Colon (tissue), 2 donors: ENCODE results near the gene CD9.
"Not testable (repeated sequence)": the region's sequence is repeated elsewhere in the genome, so short reads cannot be mapped to it uniquely, and the experiment has no call there.

Experiments used
- FAIRE-seq: peaks from 2 replicates; lab custom pipeline; 2012; peaks lifted over from hg19 to GRCh38; lab: Jason Lieb, UNC
- donor health status: control.
- donor health status: control.

CD9 gene

DNA sequence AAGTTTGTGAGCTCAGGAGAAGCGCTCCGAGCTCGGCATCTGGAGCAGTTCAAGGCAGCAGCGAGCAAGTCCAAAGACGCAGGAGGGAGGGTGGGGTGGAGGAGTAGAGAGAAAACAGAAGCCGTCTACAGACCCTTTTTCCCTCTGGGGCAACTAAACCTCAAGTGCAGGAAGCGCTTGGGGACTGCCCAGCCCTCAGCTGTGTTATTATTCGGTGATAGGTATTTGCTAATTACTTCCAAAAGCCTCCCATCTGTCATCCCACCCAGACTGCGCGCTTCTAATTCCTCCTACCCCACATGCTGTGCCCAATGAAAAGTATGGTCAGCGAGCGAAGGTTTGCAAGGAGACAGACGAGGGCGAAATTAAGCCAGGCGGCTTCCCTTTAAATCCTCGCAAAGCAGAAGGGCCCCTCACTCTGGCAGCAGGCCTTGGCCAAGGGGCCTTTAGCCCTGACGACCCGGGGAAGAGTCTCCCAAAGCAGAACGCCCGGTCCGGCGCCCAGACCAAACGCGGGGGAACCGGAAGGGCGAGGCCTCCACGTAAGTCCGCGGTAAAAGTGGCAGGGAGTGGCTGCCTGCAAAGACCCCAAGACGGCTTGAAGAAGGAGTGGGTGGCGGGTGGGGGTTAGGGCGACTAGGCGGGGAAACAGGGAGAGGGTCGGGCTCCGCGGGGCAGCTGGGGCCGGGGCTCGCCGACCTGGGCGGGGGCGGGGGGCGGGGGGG is 507 bp upstream of the CD9 start:
- FAIRE-seq: no peak

DNA sequence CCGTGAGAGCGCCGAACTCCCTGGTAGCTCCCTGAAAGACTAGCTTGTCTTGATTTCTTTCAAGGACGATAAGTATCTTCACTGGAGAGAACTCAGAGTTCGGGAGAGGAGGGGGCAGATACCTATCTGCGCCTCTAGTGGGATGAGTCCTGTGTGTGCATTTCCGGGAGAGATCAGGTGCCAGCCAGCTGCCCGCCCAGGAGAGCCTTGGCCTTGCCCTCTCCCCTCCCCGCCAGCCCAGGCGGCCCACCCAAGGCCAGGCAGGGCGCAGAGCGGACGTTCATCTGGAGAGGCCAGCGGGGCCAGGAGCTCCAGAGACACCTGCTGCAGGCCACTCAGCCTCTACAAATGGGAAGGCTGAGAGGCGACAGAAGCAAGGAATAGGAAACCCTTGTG is 1.0 kb downstream of the CD9 start:
- FAIRE-seq: no peak

DNA sequence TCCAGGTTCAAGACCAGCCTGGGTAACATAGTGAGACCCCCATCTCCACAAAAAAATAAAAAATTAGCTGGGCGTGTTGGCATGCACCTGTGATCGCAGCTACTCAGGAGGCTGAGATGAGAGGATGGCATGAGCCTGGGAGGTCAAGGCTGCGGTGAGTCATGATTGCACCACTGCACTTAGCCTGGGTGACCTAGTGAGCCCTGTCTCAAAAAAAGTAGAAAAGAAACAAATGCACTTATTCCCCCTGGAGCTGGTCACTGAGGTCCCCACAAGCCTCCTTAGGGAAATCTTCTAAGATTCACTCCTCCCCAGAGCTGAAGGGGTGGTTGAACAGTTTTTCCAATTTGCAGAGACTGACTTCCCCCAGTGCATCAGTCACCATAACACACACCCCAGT is 1.6 kb downstream of the CD9 start:
- no peak for FAIRE-seq

GRCh38 chr12:6202304-6202703 is 2.1 kb downstream of the CD9 start:
- FAIRE-seq: no peak

- no peak for FAIRE-seq
Observed at GRCh38 chr12:6202846-6203245, 2.6 kb downstream of the CD9 start.

DNA sequence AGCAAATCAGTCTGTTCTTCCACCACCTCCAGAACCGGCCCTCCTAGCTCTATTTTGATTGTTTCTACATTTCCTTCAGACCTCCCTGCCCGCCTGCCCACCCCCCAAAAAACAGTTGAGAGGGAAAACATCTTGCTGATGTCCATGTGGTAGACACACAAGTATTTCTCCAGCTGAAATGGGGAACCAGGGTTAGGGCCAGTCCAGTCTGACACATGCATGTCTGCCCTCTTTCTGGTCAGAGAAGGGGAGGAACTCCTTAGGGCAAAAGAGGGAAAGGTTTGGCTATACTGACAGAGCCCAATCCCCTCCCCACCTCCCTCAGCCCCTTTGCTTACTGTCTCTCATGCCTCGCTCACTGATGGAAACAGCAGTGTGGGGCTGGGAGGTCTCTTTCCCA is 3.4 kb downstream of the CD9 start:
- no peak for FAIRE-seq

DNA sequence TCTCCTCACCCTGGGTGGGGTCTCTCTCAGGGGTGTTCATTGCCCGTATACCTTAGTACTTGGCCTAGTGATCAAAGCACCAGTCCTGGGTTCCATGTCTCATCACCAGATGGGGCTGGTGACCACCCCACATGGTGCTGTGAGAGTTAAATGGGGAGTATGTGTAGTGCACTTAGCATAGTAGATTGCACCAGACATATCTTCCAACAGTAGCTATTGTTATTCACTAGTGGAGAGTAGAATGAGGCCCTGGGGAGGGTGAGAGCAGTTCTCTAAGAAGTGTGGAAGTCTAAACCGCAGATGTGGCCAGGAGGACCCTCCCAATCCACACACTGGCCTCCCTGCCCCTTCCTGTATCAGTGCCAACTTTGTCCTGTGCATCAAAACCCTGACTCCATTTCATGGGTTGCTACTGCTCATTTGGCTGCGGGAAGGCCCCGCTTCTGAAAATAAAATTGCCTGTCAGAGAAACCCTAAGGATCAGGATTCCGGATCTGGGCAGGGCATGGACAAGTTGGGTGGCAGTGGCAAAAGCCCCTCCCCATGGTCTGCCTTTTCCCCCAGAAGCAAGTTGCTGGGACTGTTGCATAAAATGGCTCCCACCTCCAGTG is 4.4 kb downstream of the CD9 start:
- FAIRE-seq: no peak

DNA sequence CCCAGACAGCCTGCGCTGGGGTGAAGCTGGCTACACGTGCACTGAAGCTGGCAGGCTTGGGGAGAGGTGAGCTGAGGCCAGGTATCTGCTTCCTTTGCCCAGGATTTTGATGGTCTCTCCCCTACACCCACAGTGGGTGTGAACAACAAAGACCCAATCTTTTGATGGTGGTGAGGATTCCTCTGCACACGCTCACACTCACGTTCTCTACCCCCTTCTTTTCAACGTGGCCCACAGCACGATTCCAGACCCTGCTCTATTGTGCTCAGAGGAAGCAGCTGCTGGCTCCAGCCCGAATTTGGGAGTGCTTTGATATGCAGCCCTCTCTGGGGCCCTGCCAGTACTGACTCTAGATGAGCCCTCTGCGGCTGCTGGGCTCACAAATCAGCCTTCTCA is 4.9 kb downstream of the CD9 start:
- no peak for FAIRE-seq

GRCh38 chr12:6205761-6206160 is 5.6 kb downstream of the CD9 start:
- no peak for FAIRE-seq

DNA sequence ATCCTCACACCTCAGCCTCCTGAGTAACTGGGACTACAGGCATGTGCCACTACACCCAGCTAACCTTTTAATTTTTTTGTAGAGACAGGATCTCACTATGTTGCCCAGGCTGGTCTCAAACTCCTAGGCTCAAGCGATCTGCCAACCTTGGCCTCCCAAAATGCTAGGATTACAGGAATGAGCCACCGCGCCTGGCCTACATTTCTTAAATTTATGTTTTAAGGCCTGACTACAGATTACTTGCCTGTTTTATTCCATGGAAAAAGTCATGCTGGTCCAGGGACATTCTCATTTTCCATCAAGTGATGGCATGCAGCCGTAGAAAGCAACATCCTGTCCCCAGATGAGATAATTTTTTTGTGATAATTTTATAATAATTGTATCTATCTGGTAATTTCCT is 6.1 kb downstream of the CD9 start:
- FAIRE-seq: no peak

- no peak for FAIRE-seq
Observed at GRCh38 chr12:6207259-6207925, 7.2 kb downstream of the CD9 start.

DNA sequence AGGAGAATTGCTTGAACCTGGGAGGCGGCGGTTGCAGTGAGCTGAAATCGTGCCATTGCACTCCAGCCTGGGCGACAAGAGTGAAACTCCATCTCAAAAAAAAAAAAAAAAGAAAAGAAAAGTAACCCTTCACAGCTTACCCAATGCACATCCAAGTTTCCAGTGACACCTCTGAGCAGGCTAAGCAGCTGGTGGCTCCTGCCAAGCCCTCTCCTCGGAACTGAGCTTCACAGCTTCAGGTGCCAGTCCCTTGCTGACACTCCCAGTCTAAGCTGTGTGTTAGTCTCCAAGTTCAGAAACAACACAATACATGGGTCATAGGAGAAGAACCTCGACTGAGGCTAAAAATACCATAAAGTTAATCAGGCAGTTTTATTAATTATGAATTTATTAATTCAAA is 7.9 kb downstream of the CD9 start:
- no peak for FAIRE-seq

DNA sequence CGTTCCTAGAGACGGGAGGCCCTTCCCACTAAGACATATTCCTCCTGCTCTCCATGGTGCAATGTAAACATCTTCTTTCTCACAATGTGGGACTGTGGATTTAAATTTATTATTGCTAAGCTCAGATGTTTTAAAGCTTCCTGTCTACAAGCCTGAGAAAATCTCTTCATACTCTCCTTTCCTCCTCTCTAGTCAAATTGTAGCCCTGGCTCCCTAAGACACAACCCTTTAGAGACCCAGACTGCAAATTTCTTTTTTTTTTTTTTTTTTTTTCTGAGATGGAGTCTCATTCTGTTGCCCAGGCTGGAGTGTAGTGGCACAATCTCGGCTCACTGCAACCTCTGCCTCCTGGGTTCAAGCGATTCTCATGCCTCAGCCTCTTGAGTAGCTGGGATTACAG is 9.2 kb downstream of the CD9 start:
- not testable (repeated sequence) for FAIRE-seq

GRCh38 chr12:6211421-6211869 is 11.2 kb downstream of the CD9 start:
- no peak for FAIRE-seq

DNA sequence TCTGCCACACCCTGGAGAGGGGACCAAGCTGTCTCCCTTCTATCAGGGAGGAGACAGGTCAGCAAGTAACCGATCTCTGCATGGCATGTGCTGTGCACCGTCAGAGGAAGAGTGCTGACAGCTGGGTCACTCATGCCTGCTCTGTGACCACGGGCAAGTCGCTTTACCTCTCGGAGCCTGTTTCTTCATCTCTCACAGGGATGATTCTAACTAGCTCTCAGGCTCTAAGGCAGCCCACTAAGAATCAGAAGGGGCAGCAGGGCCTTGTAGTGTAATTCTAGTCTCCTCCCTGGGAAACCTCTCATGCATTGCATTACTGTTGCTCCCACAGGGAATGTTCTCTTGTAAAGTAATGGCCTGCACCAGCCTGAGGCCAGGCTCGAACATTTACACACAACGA is 11.9 kb downstream of the CD9 start:
- no peak for FAIRE-seq

DNA sequence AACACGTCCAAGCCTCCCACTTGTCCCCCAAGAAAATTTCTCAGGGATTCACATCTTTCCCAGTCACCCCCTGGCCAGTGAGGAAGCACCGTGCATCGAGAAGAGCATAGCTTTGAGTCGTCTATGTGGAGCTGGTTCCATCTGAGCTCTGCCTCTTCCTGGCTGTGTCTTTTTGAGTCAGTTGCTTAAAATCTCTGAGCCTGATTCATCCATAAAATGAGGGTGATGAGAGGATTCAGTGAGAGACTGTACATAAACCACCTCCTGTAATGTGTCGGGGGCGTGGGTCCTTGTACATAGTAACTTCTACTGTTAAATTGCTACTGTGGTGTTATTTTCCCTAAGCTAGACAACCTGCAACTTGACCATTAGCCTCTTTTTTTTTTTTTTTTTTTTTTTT is 13.8 kb downstream of the CD9 start:
- FAIRE-seq: no peak

DNA sequence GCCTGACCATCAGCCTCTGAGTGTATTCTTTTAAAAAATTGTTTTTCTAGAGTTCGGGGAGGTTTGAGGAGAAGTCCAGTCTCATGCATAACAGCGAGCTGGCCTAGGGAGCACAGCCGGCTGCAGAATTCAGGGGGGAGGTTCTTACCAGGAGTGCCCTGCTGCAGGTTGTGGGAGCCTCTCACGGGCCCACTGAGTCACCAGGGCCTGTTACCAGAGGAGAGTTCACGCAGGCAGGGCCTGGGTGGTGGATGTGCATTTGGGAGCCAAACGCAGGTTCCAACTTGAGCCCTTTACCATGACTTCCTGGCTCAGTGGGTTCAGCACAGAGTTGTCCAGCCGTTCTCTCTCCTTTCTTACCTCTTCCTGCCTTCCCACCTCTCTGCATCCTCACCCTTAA is 14.4 kb downstream of the CD9 start:
- no peak for FAIRE-seq

- no peak for FAIRE-seq
Observed at GRCh38 chr12:6215120-6215807, 15.1 kb downstream of the CD9 start.

DNA sequence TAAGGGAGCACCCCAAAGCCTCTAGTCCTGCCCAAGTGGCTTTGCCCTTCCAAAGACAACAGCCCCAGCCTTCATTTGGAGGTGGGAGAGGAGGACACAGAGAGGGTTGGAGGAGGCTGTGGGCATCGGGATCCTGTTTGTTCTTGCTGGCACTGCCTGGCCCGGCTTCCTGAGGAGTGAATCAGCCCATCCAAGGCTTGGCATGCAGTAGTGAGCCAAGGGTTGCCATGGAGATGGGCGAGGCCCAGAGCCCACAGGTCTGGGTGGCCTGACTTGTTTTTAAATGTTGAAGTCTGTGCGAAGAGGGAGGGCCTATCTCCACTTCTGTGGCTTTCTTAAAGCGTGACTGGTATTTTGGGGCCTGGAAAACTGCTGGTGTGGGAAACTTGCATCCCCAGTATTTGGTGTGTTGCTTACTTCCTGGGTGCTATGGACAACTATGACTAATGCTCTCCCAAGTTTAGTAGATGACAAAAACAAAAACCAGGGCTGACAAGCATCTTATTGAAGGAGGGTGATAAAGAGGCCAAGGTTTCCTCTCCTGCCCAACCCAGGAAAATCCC is 15.8 kb downstream of the CD9 start:
- no peak for FAIRE-seq

DNA sequence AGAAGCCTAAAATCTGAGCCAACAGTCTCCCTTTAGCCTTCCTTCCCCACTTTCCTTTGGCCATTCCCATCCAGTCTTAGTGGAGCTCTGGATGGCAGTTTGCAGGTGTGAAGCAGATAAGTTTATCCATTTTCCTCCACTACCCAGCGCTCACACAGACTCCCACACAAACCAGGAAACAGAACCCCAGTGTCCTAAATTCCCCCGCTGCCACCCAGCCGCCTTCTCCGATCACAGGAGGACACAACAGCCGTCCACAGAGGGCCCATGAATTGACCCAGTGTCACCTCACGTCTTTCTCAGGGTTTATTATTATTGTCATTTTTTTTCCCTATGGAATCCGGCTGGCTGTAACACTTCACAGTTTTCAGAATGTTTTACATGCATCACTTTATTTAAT is 16.4 kb downstream of the CD9 start:
- FAIRE-seq: no peak

DNA sequence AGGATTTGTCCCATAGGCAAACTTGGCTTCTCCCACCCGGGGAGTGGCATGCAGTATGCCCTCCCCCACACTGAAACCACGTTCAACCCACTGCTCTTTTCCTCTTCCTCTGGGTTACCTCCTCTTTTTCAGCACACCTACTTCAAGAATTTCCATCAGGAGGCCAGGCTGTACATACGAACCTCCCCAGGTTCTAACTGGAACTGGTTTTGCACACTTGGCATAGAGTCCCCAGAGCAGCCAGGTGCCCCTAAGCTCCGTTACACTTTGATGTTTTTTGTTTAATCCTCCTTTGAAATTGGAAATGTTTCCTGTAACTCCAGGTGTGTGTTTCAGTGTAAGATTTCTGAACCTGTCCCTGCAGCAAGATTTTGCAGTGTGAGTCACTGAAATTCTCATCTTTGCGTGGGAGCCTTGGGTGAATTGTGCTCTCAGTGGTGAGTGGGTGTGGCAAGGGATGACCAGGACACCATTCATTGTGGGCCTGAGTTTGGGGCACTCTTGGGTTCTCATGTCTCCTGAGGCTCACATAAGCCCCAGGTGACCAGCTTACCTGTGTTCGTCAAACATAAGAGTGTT is 18.2 kb downstream of the CD9 start:
- FAIRE-seq: no peak

- FAIRE-seq: no peak
Observed at GRCh38 chr12:6219980-6220379, 19.8 kb downstream of the CD9 start.
